DOHH2 (cell line): ENCODE measurements around the gene PHRF1.
"Not testable (repeated sequence)": the region's sequence is repeated elsewhere in the genome, so short reads cannot be mapped to it uniquely, and the experiment has no call there.

Experiments used
- CTCF ChIP-seq: fragments of 200-600 bp; sonication (generic); IDR thresholded peaks from one replicate; pipeline ENCODE4 v1.5.1; 2014; ENCODE audit warnings: antibody characterized with exemption, mild to moderate bottlenecking, low read depth, low read length; ENCODE audit not compliant: poor library complexity, severe bottlenecking
- EZH2phosphoT487 ChIP-seq: fragments of 200-600 bp; sonication (generic); IDR thresholded peaks from 2 replicates; pipeline ENCODE4 v1.6.1; 2017; ENCODE audit warnings: borderline replicate concordance, mild to moderate bottlenecking, antibody characterized with exemption, low read length, moderate library complexity, mixed read lengths

- not testable (repeated sequence) for TF ChIP-seq CTCF, EZH2phosphoT487
Measured at GRCh38 chr11:647672-648158, 71.4 kb downstream of the PHRF1 start.
